Sciatic nerve (tissue), 2 donors: ENCODE measurements around the gene CDK15. TPM values are rescaled to one million over a fixed set of nuclear protein-coding genes. Genes with fewer than 3 reads are reported as not detected.
"Not testable (repeated sequence)": the region's sequence is repeated elsewhere in the genome, so short reads cannot be mapped to it uniquely, and the experiment has no call there.

ENCODE experiments used
- ATAC-seq: fragments of 200-7000 bp; cut with Tn5 transposase; one replicate; pipeline ENCODE4 v1.9.1; 2020; ENCODE audit warnings: mild to moderate bottlenecking, moderate library complexity
- DNase-seq: peaks from one replicate; pipeline ENCODE4 v3.0.0-alpha.2; 2020; ENCODE audit warnings: low spot score
- intact Hi-C: fragments of 100-400 bp; cut with DNase I; formaldehyde crosslinking; loops from one replicate; pipeline ENCODE4 v1.14.2; 2022
- total RNA-seq: library from RNA; stranded (reverse); fragmentation: NEBNext Ultra II Directional; extraction: Animal tissue kit (Norgen Biotek cat#: 25700); gene quantifications from one replicate; pipeline ENCODE4 v1.2.1, GENCODE V29; 2021
- donor health status: DM: no; HTN: no; CAD: no.
- donor health status: DM: no; HTN: no; CAD: no.

CDK15 gene
- total RNA-seq, 1 donor from 2014 or later = 2.3 TPM

- no peak for DNase-seq
- intact Hi-C loops = no loop called here
- no peak for ATAC-seq
Observed at GRCh38 chr2:201820383-201821007, 14.2 kb downstream of the CDK15 start.

- ATAC-seq = no peak
- intact Hi-C loops = no loop called here
- DNase-seq = no peak
Observed at GRCh38 chr2:201821080-201821479, 14.7 kb downstream of the CDK15 start.

- intact Hi-C loops = no loop called here
- ATAC-seq (no peak), DNase-seq (no peak)
Observed at GRCh38 chr2:201824212-201824611, 17.9 kb downstream of the CDK15 start.

DNA sequence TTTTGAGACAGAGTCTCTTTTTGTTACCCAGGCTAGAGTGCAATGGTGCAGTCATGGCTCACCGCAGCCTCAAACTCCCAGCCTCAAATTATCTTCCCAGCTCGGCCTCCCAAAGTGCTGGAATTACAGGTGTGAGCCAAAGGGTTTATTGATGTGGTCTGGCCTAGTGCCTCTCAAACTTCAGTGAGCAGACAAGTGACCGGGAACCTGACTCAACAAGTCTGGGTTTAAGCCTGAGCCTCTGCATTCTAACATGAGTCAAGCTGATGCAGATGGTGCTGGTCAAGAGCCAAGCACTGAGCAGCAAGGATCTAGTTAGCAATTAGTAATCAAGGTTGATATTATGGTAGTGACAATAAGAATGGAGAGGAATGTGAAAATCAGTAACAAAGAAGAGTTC lies 21.3 kb downstream of the CDK15 start:
- no peak for ATAC-seq

GRCh38 chr2:201828220-201828619 lies 21.9 kb downstream of the CDK15 start:
- no peak for ATAC-seq
- intact Hi-C loops = no loop called here
- DNase-seq = no peak

More for the DNA sequence above, 21.3 kb downstream of the CDK15 start:
- intact Hi-C loops = no loop called here
- DNase-seq = no peak

GRCh38 chr2:201830666-201831065 lies 24.3 kb downstream of the CDK15 start:
- ATAC-seq = no peak

GRCh38 chr2:201831469-201831868 lies 25.1 kb downstream of the CDK15 start:
- DNase-seq (no peak), ATAC-seq (no peak)
- intact Hi-C loops = no loop called here

More at GRCh38 chr2:201830666-201831065, 24.3 kb downstream of the CDK15 start:
- intact Hi-C loops = no loop called here
- DNase-seq = no peak

GRCh38 chr2:201833781-201834180 lies 27.4 kb downstream of the CDK15 start:
- ATAC-seq = peak; percentile 82
- no peak for DNase-seq
- intact Hi-C loops = no loop called here

- intact Hi-C loops = no loop called here
- DNase-seq (no peak), ATAC-seq (no peak)
Observed at GRCh38 chr2:201835066-201835465, 28.7 kb downstream of the CDK15 start.

GRCh38 chr2:201837391-201837790 lies 31.1 kb downstream of the CDK15 start:
- intact Hi-C loops = no loop called here
- DNase-seq (no peak), ATAC-seq (no peak)

DNA sequence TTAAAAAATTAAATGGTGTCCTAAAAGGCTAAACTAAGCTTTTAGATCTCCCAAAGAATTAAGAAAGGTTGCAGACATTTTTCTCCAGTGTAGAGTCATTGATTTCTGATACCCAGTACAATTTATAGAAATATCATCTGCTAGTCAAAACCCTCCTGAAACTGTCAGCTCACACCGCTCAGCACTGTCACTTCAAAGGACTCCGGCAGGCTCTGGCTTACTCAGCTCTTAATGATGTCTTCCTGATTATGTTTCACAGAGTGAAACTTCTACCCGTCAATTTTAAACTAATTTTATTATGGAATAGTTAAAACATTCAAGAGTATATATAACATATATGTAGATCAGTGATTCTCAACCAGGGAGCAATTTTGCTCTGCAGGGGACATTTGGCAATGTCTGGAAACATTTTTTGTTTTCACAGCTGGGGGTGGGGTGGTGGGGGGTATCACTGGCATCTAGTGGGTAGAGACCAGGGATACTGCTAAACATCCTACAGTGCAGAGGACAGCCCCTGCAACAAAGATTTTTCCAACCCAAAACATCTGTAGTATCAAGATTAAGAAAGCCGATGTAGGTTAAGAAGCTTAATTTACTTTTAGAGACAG lies 31.6 kb downstream of the CDK15 start:
- DNase-seq (no peak), ATAC-seq (no peak)
- intact Hi-C loops = no loop called here

- no peak for DNase-seq
- no peak for ATAC-seq
- intact Hi-C loops = no loop called here
Observed at GRCh38 chr2:201839727-201840126, 33.4 kb downstream of the CDK15 start.

- DNase-seq = no peak
- intact Hi-C loops = no loop called here
- ATAC-seq = no peak
Observed at GRCh38 chr2:201840726-201841125, 34.4 kb downstream of the CDK15 start.

DNA sequence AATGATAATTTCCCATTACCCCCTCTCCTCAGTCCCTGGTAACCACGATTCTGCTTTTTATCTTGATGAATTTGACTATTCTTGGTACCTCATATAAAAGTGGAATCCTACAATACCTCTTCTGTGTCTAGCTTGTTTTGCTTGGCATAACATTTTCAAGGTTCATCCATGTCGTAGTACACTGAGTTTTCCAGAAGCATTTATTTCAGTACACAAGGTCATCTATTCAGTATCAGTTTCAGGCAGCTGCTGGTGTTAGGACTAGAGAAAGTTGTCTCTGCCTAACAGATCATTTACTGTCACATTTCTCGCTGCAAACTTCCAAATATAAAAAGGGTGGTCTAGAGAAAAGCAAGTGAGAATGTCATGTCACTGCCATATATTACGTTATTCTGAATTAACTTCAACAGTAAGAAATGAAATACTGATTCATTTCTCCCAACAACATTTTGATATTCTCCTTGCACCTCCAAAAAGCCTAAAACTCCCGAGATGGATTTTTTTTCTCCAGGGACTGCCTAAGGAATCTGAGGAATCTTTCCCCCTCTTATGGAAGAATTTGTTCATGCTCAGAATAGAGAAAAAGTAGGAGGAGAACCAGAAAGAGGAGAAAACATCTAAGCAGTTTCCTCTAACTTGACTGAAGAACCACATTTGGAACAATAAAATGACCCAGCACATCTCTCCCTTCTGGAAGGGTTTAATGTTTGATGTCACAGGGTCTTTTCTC lies 36.0 kb downstream of the CDK15 start:
- ATAC-seq (peak; percentile 90), DNase-seq (no peak)
- intact Hi-C loops = no loop called here

DNA sequence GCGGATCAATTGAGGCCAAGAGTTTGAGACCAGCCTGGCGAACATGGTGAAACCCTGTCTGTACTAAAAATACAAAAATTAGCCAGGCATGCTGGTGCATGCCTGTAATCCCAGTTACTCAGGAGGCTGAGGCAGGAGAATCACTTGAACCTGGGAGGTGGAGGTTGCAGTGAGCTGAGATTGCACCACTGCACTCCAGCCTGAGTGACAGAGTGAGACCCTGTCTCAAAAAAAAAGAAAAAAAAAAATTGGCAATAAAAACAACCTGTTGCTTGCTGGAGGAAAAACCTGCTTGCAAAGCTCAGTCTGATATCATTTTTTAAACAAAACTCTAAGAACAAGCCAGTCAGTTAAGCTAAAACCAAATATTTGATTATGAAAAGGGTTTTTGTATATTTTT lies 38.6 kb downstream of the CDK15 start:
- ATAC-seq, DNase-seq, intact Hi-C loops: not testable (repeated sequence)

DNA sequence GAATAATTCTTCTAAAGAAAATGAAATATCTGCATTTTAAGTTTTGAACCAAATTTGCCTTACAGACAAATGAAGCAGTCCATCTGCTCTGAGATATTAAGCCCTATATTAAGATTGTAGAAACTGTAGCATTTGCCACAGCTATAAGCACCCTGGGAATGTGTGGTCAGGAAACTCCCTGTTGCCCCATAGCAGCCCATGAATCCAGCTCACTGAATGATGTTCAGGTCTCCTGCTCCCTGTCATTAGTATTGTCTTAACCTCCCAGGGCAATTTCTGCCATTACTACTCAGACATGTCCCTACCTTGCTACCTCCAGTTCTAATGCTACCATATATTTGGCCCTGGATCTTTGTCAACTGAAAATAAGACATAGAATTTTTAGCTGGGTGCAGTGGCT lies 41.1 kb downstream of the CDK15 start:
- intact Hi-C loops = no loop called here
- ATAC-seq = no peak
- DNase-seq = no peak

DNA sequence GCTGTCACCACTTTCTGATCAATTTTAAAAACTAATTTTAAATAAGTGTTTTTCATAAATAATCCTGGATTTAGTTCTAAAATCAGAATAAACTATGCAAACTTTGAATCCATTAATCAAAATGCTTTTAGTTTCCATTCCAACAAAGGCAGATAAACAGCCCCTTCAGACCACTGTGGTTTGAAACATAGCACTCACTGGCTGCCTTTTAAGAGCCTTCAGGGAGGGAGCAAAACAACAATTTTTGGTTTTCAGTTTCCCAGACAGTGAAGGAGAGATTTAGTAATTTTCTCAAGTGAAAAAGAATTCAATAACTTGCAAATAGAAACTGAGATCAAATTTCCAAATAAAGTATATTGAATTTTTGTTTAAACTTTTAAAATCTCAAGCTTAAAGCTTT lies 46.1 kb downstream of the CDK15 start:
- DNase-seq = no peak
- intact Hi-C loops = loop anchor here (5.0 kb wide), 1 partner anchor 325 kb away; no protein-coding TSS in a partner anchor
- no peak for ATAC-seq

DNA sequence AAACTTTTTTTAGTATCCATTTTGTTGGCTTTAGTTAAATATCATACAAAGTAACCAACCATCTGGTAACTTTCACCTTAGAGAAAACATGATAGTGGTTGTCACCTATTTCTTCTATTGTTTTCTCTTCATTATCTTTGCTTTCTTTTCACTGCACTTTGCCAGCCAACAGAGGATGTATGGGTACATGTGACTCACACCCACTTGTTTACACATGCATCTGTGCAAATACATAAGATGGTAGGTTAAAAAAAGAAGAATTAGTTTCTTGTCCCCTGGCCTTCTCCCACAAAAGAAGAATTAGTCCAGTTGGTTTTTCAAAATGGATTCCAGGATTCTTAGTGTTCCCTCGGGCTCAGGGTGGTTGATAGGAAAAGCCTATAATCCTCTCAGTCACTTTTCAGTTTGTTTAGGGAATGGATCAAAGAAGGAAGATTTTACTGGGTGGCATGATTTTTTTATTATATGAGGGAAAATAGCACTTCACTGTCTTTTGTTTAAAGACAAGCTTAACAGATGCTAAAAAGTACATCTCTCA lies 46.6 kb downstream of the CDK15 start:
- ATAC-seq (no peak), DNase-seq (no peak)
- intact Hi-C loops = loop anchor here (5.0 kb wide), 1 partner anchor 324 kb away; no protein-coding TSS in a partner anchor

DNA sequence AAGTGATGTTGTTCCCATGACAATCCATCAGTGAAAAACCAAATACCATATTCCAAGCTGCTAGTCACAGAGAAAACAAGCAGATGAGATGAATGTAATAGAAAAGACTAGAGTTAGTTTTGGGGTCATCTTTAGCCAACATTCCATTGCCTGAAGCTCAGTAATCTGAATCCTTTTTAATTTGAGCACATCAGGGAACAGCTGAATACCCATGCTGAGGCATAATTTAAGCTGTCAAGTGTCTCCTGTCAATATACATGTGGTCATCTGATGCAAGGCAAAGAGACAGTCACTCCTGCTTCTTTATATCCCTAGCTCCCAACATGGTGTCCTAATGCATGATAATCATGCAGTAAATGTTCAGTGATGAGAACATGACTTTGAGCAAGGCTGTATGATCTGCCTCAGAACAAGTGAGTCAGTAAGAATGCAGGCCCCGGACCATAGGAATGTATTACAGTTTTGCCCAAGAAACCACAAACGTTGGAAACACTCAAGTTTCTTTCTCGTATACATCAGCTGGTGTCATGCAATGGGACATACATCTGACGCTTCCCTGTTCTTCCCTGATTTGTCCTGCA lies 48.0 kb downstream of the CDK15 start:
- DNase-seq (no peak), ATAC-seq (no peak)
- intact Hi-C loops = loop anchor here (5.0 kb wide), 1 partner anchor 323 kb away; no protein-coding TSS in a partner anchor
